Heart left ventricle (tissue), 16 donors: ENCODE results near the gene DTNA. TPM values are rescaled to one million over a fixed set of nuclear protein-coding genes. Genes with fewer than 3 reads are reported as not detected.

Experiments
- ATAC-seq, 4 donors: fragments of 200-7000 bp; cut with Tn5 transposase; one replicate each; pipeline ENCODE4 v1.9.1; 2020 to 2022; ENCODE audit warnings: moderate library complexity in 4 of 4, mild to moderate bottlenecking in 3 of 4, moderate number of reproducible peaks in 1 of 4
- DNase-seq, 5 donors: peaks; one replicate each; pipeline ENCODE4 v3.0.0-alpha.2; 2020
- H3K27ac ChIP-seq, 12 donors: fragments of 200-600 bp; sonication (generic) in 4 of 12; one replicate each; pipeline versions ENCODE4 v1.5.0 to v1.8.0; 2016 to 2022; ENCODE audit warnings: mild to moderate bottlenecking in 2 of 12
- H3K27me3 ChIP-seq, 9 donors: fragments of 200-600 bp; sonication (generic) in 2 of 9; one replicate each; pipeline versions ENCODE4 v1.5.1 to v1.8.0; 2016 to 2022; ENCODE audit warnings: mild to moderate bottlenecking in 3 of 9
- H3K36me3 ChIP-seq, 9 donors: fragments of 200-600 bp; sonication (generic) in 2 of 9; one replicate each; pipeline versions ENCODE4 v1.5.0 to v1.8.0; 2018 to 2022; ENCODE audit warnings: mild to moderate bottlenecking in 2 of 9
- H3K4me1 ChIP-seq, 12 donors: fragments of 200-600 bp; sonication (generic) in 4 of 12; one replicate each; pipeline versions ENCODE4 v1.5.0 to v1.8.0; 2016 to 2022; ENCODE audit warnings: mild to moderate bottlenecking in 3 of 12
- H3K4me3 ChIP-seq, 12 donors: fragments of 200-600 bp; sonication (generic) in 4 of 12; one replicate each; pipeline versions ENCODE4 v1.5.0 to v1.8.0; 2017 to 2022; ENCODE audit warnings: mild to moderate bottlenecking in 9 of 12, moderate library complexity in 4 of 12
- H3K9me3 ChIP-seq, 12 donors: fragments of 200-600 bp; sonication (generic) in 4 of 12; one replicate each; pipeline versions ENCODE4 v1.5.0 to v1.8.0; 2016 to 2022; ENCODE audit warnings: mild to moderate bottlenecking in 1 of 12
- CTCF ChIP-seq, 12 donors: fragments of 200-600 bp; sonication (generic) in 4 of 12; IDR thresholded peaks; one replicate each; pipeline versions ENCODE4 v1.5.0 to v1.8.0; 2018 to 2022; ENCODE audit warnings: antibody characterized with exemption in 12 of 12, mild to moderate bottlenecking in 5 of 12
- POLR2A ChIP-seq, 2 donors: fragments of 450-650 bp; IDR thresholded peaks; one replicate each; pipeline ENCODE4 v1.6.1; 2017; ENCODE audit warnings: antibody characterized with exemption in 2 of 2, mild to moderate bottlenecking in 2 of 2, moderate library complexity in 2 of 2
- WGBS, 4 donors: extraction: QIAGEN DNeasy Blood & Tissue Kit in 2 of 4; methylation state at CpG; one replicate each; pipeline versions ENCODE4 v1.1.5 to v1.1.7; 2013 to 2018; 5-methylcytosine and 5-hydroxymethylcytosine counted together
- intact Hi-C, 10 donors: fragments of 100-400 bp; cut with DNase I; formaldehyde crosslinking; loops; one replicate each; pipeline versions ENCODE4 v1.11.1 to v1.14.2; 2022
- polyA plus RNA-seq, 2 donors: library from polyadenylated mRNA; stranded (reverse); fragments of 200-250 nt; gene quantifications; one replicate each; pipeline ENCODE4 v1.2.3, GENCODE V29; 2013
- total RNA-seq, 9 donors: library from RNA; depleted of rRNA in 2 of 9; stranded (reverse); fragments of >200 nt in 2 of 9; fragmentation: NEBNext Ultra II Directional in 3 of 9; extraction: Animal tissue kit (Norgen Biotek cat#: 25700) in 3 of 9; gene quantifications; one replicate each; pipeline versions ENCODE4 v1.1.0 to v1.2.4, GENCODE V29; 2016 to 2023
- donor health status: ischemic (EF 13 %, LVEDD 7.1; RV severe dilation, severe dysfunction).
- donor health status: healthy with polysubstance abuse.
- donor health status: DM: no; HTN: yes; CAD: no.
- donor health status: DM: no; HTN: no; CAD: no.
- donor health status: ischemic (EF 25% LVEDD 6.9; RV normal size, moderate dysfunction).
- donor health status: ischemic (EF 25% LVEDD 5.7; RV mildly dilated, moderate dysfunction).
- donor health status: healthy.
- donor health status: DM: yes; HTN: yes; CAD: no.
- donor health status: ischemic (EF 35%, LVEDD 5.7; RV mildly dilated, moderate dysfunction).
- donor health status: nonischemic (EF 11% LVEDD 7.7; RV severe dilation, severe dysfunction).
- donor health status: DM: yes; HTN: yes; CAD: no.
- donor health status: PGD.
- donor health status: ischemic (EF 29% LVEDD 5.4; RV normal size, mild dysfunction).
- donor health status: nonischemic (EF 23%, LVEDD 6.1; RV moderate dilation, normal function).

DTNA gene
- total and polyA plus RNA-seq, 11 donors = 92.6 to 220 (median 181) TPM

DNA sequence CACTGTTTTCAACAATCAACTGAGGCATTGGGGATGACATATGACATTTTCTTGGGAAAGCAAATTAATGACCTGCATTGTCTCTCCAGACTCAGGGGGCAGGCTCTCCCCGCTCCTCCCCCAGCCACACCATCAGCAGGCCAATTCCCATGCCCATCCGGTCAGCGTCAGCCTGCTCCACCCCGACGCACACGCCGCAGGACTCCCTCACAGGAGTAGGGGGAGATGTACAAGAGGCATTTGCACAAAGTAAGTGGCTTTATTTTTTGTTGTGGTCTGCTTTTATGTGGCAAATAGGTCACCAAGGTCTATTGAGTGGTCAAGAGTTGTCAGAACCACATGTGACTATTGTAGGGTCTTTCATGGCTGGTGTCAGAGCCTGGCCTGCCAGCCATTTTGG is 165.1 kb downstream of the DTNA start:
- TF ChIP-seq CTCF (IDR thresholded peaks at IDR 0.05) (no peak), POLR2A (IDR thresholded peaks at IDR 0.05) (no peak)
- Histone ChIP-seq H3K4me1 (peaks cover 0 to 9% (median 2%) of the 10 kb centered on the region in 12 donors), H3K27me3 (no peaks in the 10 kb centered on the region), H3K27ac (no peak overlapping the region), H3K36me3 (peaks cover 0 to 22% (median 0%) of the 10 kb centered on the region in 9 donors), H3K9me3 (no peaks in the 10 kb centered on the region), H3K4me3 (no peak overlapping the region)
- no peak for DNase-seq
- intact Hi-C loops = loop anchor here in 1 of 10 donors (10.0 kb wide), 1 partner anchor 270 kb away; no protein-coding TSS in a partner anchor
- WGBS, 4 donors = 92 to 99% (median 97%) methylated on average over 7 of the region's 7 CpGs
- no peak for ATAC-seq

DNA sequence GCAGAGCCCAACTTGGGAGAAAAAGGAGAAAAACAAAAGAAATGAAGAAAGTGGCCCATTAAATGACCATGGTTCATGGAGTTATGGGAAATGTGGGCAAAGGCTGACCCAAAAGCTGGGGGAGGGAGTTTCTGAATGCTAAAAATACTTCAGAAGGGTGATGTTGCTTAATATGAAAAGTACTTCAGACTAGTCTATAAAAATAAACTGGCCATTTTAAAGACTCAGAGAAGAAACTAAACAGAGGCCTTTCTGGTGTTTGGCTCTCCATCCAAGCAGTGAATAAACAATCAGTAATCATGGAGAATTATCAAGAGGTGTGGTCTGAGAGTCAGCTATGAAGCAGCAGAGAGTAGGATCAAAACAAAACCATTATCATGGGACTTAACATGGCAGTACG is 170.3 kb downstream of the DTNA start:
- no peaks in the 10 kb centered on the region for H3K9me3 ChIP-seq
- H3K36me3 ChIP-seq = peaks cover 0 to 51% (median 9%) of the 10 kb centered on the region in 9 donors
- peaks cover 0 to 21% (median 10%) of the 10 kb centered on the region in 12 donors for H3K4me1 ChIP-seq
- no peak overlapping the region for H3K4me3 ChIP-seq
- TF ChIP-seq CTCF (IDR thresholded peaks at IDR 0.05) = no peak
- TF ChIP-seq POLR2A (IDR thresholded peaks at IDR 0.05) = no peak
- peak overlapping the region; percentile 33 to 88 (median 70) for H3K27ac ChIP-seq
- intact Hi-C loops = loop anchor here in 6 of 10 donors (5.0 to 10.0 kb wide), 5 partner anchors 94 to 264 kb away; no protein-coding TSS in a partner anchor
- DNase-seq (no peak), ATAC-seq (peak; percentile 50 to 60 (median 51))
- H3K27me3 ChIP-seq = no peaks in the 10 kb centered on the region
- WGBS, 4 donors = 59 to 68% (median 65%) methylated on average over 1 of the region's 1 CpG

- intact Hi-C loops = loop anchor here in 6 of 10 donors (5.0 to 10.0 kb wide), 5 partner anchors 94 to 264 kb away; no protein-coding TSS in a partner anchor
- WGBS, 4 donors = 51 to 66% (median 57%) methylated on average over 3 of the region's 3 CpGs
- peaks cover 0 to 53% (median 13%) of the 10 kb centered on the region in 9 donors for H3K36me3 ChIP-seq
Observed at GRCh38 chr18:34880882-34881834, 171.1 kb downstream of the DTNA start.

More at GRCh38 chr18:34880882-34881834, 171.1 kb downstream of the DTNA start:
- no peak overlapping the region for H3K4me3 ChIP-seq
- no peaks in the 10 kb centered on the region for H3K27me3 ChIP-seq
- peak overlapping the region; percentile 33 to 88 (median 70) for H3K27ac ChIP-seq
- peak; percentile 87 to 95 (median 90) for ATAC-seq
- no peak for DNase-seq
- H3K4me1 ChIP-seq = peaks cover 0 to 26% (median 10%) of the 10 kb centered on the region in 12 donors
- TF ChIP-seq CTCF (IDR thresholded peaks at IDR 0.05) = peak in 9 of 12 donors; percentile 12 to 47 (median 27)
- no peak for TF ChIP-seq POLR2A (IDR thresholded peaks at IDR 0.05)
- H3K9me3 ChIP-seq = no peaks in the 10 kb centered on the region
